ELF-1 (cell line): ENCODE results near the gene LMAN1L.

Experiments
- DNase-seq: peaks from one replicate; pipeline ENCODE4 v3.0.0-alpha.2; 2016; ENCODE audit warnings: low read depth, low spot score

The LMAN1L gene

GRCh38 chr15:74816624-74817369 lies 4.2 kb downstream of the LMAN1L start:
- DNase-seq, result no peak

GRCh38 chr15:74817370-74817737 lies 4.7 kb downstream of the LMAN1L start:
- DNase-seq, result peak; percentile 93

- DNase-seq, result no peak
Observed at GRCh38 chr15:74820056-74820455, 7.4 kb downstream of the LMAN1L start.

GRCh38 chr15:74821091-74821789 lies 8.6 kb downstream of the LMAN1L start:
- peak; percentile 89 for DNase-seq

GRCh38 chr15:74821790-74822158 lies 9.1 kb downstream of the LMAN1L start:
- no peak for DNase-seq

- DNase-seq, result no peak
Observed at GRCh38 chr15:74822233-74822632, 9.6 kb downstream of the LMAN1L start.

- DNase-seq, result no peak
Observed at GRCh38 chr15:74823324-74823723, 10.7 kb downstream of the LMAN1L start.

- DNase-seq, result no peak
Observed at GRCh38 chr15:74824976-74825375, 12.3 kb downstream of the LMAN1L start.

GRCh38 chr15:74825866-74826265 lies 13.2 kb downstream of the LMAN1L start:
- no peak for DNase-seq

GRCh38 chr15:74826364-74826819 lies 13.8 kb downstream of the LMAN1L start, which contains the start of gene CPLX3:
Gene CPLX3 (plus strand): TSS chr15:74826627. CDS start chr15:74826704, 77 bp downstream.
- DNase-seq, result no peak

GRCh38 chr15:74826921-74827320 lies 14.3 kb downstream of the LMAN1L start:
- no peak for DNase-seq

- DNase-seq, result no peak
Observed at GRCh38 chr15:74827614-74828013, 15.0 kb downstream of the LMAN1L start.

- DNase-seq, result no peak
Observed at GRCh38 chr15:74828835-74829234, 16.2 kb downstream of the LMAN1L start.

- no peak for DNase-seq
Observed at GRCh38 chr15:74829486-74829885, 16.9 kb downstream of the LMAN1L start.

- no peak for DNase-seq
Observed at GRCh38 chr15:74829991-74830390, 17.4 kb downstream of the LMAN1L start.

GRCh38 chr15:74830868-74831267 lies 18.2 kb downstream of the LMAN1L start:
- DNase-seq, result no peak

GRCh38 chr15:74831813-74832495 lies 19.3 kb downstream of the LMAN1L start:
- no peak for DNase-seq

- DNase-seq, result no peak
Observed at GRCh38 chr15:74832826-74833225, 20.2 kb downstream of the LMAN1L start.

GRCh38 chr15:74833376-74834107 lies 20.9 kb downstream of the LMAN1L start:
- DNase-seq, result no peak

- peak; percentile 94 for DNase-seq
Observed at GRCh38 chr15:74835312-74835823, 22.7 kb downstream of the LMAN1L start.

GRCh38 chr15:74836846-74837245 lies 24.2 kb downstream of the LMAN1L start:
- DNase-seq, result no peak
